HCT116 (cell line): Measurements from ENCODE around the gene RIT2. TPM values are rescaled to one million over a fixed set of nuclear protein-coding genes. Genes with fewer than 3 reads are reported as not detected.

Experiments used
- ATAC-seq: fragments of 200-7000 bp; cut with Tn5 transposase; 2 replicates; pipeline ENCODE4 v1.9.1; 2020; ENCODE audit warnings: mild to moderate bottlenecking, moderate library complexity
- BruUV-seq: library from RNA; stranded (reverse); fragments of 400-500 nt; replicated peaks from 2 replicates; lab custom pipeline; 2021; lab: Mats Ljungman, UMichigan
- CTCF ChIA-PET: fragments of 300-600 bp; sonication (Branson Sonifier 250); formaldehyde crosslinking; loops from one replicate; lab custom pipeline; 2021; ENCODE audit warnings: antibody characterized with exemption; lab: Charles Lee
- POLR2A ChIA-PET: fragments of 300-600, 350-600 bp; sonication (Branson Sonifier 250); formaldehyde crosslinking; loops from one replicate; lab custom pipeline; 2021; ENCODE audit warnings: antibody characterized with exemption; lab: Charles Lee
- RAD21 ChIA-PET, 2 experiments: fragments of 300-600 bp; sonication (Branson Sonifier 250); formaldehyde crosslinking; loops; one replicate each; lab custom pipeline; 2023; ENCODE audit warnings: low total read pairs in 2 of 2; ENCODE audit not compliant: uncharacterized antibody in 2 of 2, unreplicated experiment in 2 of 2, low non-redundant PET in 1 of 2; lab: Charles Lee
- DNase-seq: peaks from one replicate; pipeline ENCODE4 v3.0.0-alpha.2; 2010; ENCODE audit warnings: low read depth, low spot score
- H2AFZ ChIP-seq: fragments of 200-600 bp; shearing (Covaris generic), sonication (generic); 2 replicates; pipeline ENCODE4 v1.6.1; 2017; ENCODE audit warnings: low read depth, mixed run types, mixed read lengths, antibody characterized with exemption, low read length; ENCODE audit not compliant: poor library complexity, severe bottlenecking
- H3K27ac ChIP-seq: 2 replicates; pipeline ENCODE4 v1.5.1; 2012; ENCODE audit warnings: low read depth, low read length
- H3K27me3 ChIP-seq: fragments of 200-600 bp; sonication (generic); 2 replicates; pipeline ENCODE4 v1.6.1; 2016; ENCODE audit warnings: mixed run types, low read length, mixed read lengths; ENCODE audit not compliant: insufficient read depth
- H3K36me3 ChIP-seq, 2 experiments: fragments of 200-500 bp in 1 of 2; fragments of 200-600 bp in 1 of 2; sonication (Bioruptor generic) in 1 of 2; sonication (generic) in 1 of 2; 2 replicates each; pipeline versions ENCODE4 v1.5.1 to v1.6.1; 2014 to 2016; ENCODE audit warnings: low read length in 2 of 2, inconsistent platforms in 1 of 2, mixed read lengths in 1 of 2, mixed run types in 1 of 2; ENCODE audit not compliant: insufficient read depth in 2 of 2, control insufficient read depth in 1 of 2
- H3K4me1 ChIP-seq, 2 experiments: fragments of 200-600 bp in 1 of 2; sonication (generic) in 1 of 2; 2 replicates each; pipeline versions ENCODE4 v1.5.1 to v1.6.1; 2012 to 2017; ENCODE audit warnings: low read length in 2 of 2, inconsistent platforms in 1 of 2, mild to moderate bottlenecking in 1 of 2, mixed read lengths in 1 of 2, mixed run types in 1 of 2, moderate library complexity in 1 of 2; ENCODE audit not compliant: insufficient read depth in 2 of 2, control insufficient read depth in 1 of 2
- H3K4me2 ChIP-seq: fragments of 200-600 bp; sonication (generic); 2 replicates; pipeline ENCODE4 v1.6.1; 2017; ENCODE audit warnings: mixed run types, low read length, mixed read lengths
- H3K4me3 ChIP-seq, 2 experiments: fragments of 200-600 bp in 1 of 2; sonication (generic) in 1 of 2; replicated peaks in 1 of 2; 2 replicates each; pipeline ENCODE4 v1.5.1; 2011 to 2016; ENCODE audit warnings: low read length in 2 of 2, control low read depth in 1 of 2, low read depth in 1 of 2, mild to moderate bottlenecking in 1 of 2, mixed read lengths in 1 of 2, mixed run types in 1 of 2
- H3K79me2 ChIP-seq: fragments of 200-600 bp; sonication (generic); 2 replicates; pipeline ENCODE4 v1.6.1; 2017; ENCODE audit warnings: mild to moderate bottlenecking, mixed run types, low read length, moderate library complexity, mixed read lengths; ENCODE audit not compliant: insufficient read depth
- H3K9ac ChIP-seq: fragments of 200-600 bp; sonication (generic); 2 replicates; pipeline ENCODE4 v1.6.1; 2016; ENCODE audit warnings: low read length, mixed read lengths
- H3K9me2 ChIP-seq: fragments of 200-600 bp; sonication (generic), shearing (Covaris generic); 2 replicates; pipeline ENCODE4 v1.6.1; 2017; ENCODE audit warnings: mixed run types, mild to moderate bottlenecking, moderate library complexity; ENCODE audit not compliant: insufficient read depth
- H3K9me3 ChIP-seq, 2 experiments: fragments of 200-500 bp in 1 of 2; fragments of 200-600 bp in 1 of 2; sonication (Bioruptor generic) in 1 of 2; sonication (generic) in 1 of 2; 2 replicates each; pipeline ENCODE4 v1.6.1; 2014 to 2017; ENCODE audit warnings: low read length in 2 of 2, mixed read lengths in 2 of 2, inconsistent platforms in 1 of 2, low read depth in 1 of 2, mild to moderate bottlenecking in 1 of 2, mixed run types in 1 of 2, moderate library complexity in 1 of 2; ENCODE audit not compliant: control insufficient read depth in 1 of 2, insufficient read depth in 1 of 2
- H4K20me1 ChIP-seq: fragments of 200-600 bp; sonication (generic), shearing (Covaris generic); 2 replicates; pipeline ENCODE4 v1.6.1; 2017; ENCODE audit warnings: mixed run types, mild to moderate bottlenecking, moderate library complexity; ENCODE audit not compliant: insufficient read depth
- ATF3 ChIP-seq: IDR thresholded peaks from 2 replicates; pipeline ENCODE4 v1.6.1; 2012
- CEBPB ChIP-seq: IDR thresholded peaks from 2 replicates; pipeline ENCODE4 v1.6.1; 2012; ENCODE audit warnings: low read depth
- CTCF ChIP-seq, 3 experiments: fragments of 200-600 bp in 1 of 3; sonication (generic) in 1 of 3; IDR thresholded peaks in 2 of 3; conservative IDR thresholded peaks in 1 of 3; 2 replicates each; pipeline ENCODE4 v1.5.1; 2012 to 2017; ENCODE audit warnings: low read depth in 2 of 3, low read length in 2 of 3, antibody characterized with exemption in 1 of 3, borderline replicate concordance in 1 of 3, control low read depth in 1 of 3, mild to moderate bottlenecking in 1 of 3, mixed read lengths in 1 of 3, mixed run types in 1 of 3, moderate library complexity in 1 of 3; ENCODE audit not compliant: insufficient read depth in 1 of 3
- EGR1 ChIP-seq: IDR thresholded peaks from 2 replicates; pipeline ENCODE4 v1.6.1; 2012; ENCODE audit warnings: low read depth
- EZH2 ChIP-seq: fragments of 200-600 bp; sonication (generic); IDR thresholded peaks from 2 replicates; pipeline ENCODE4 v1.6.1; 2017; ENCODE audit warnings: antibody characterized with exemption, mixed run types
- EZH2phosphoT487 ChIP-seq: fragments of 200-600 bp; IDR thresholded peaks from 2 replicates; pipeline ENCODE4 v1.6.1; 2018; ENCODE audit warnings: antibody characterized with exemption, borderline replicate concordance
- FOSL1 ChIP-seq: IDR thresholded peaks from 2 replicates; pipeline ENCODE4 v1.6.1; 2012; ENCODE audit warnings: low read depth
- JUND ChIP-seq: IDR thresholded peaks from 2 replicates; pipeline ENCODE4 v1.6.1; 2012
- MAX ChIP-seq: IDR thresholded peaks from 2 replicates; pipeline ENCODE4 v1.6.1; 2012
- POLR2A ChIP-seq: IDR thresholded peaks from 2 replicates; pipeline ENCODE4 v1.7.0; 2011; ENCODE audit warnings: borderline replicate concordance; ENCODE audit not compliant: insufficient read depth, insufficient read length; ENCODE audit errors: extremely low read depth
- POLR2AphosphoS5 ChIP-seq: IDR thresholded peaks from 2 replicates; pipeline ENCODE4 v1.6.1; 2011; ENCODE audit warnings: mild to moderate bottlenecking, low read depth, low read length, moderate library complexity
- RAD21 ChIP-seq: IDR thresholded peaks from 2 replicates; pipeline ENCODE4 v1.6.1; 2012; ENCODE audit warnings: low read depth, mild to moderate bottlenecking
- REST ChIP-seq: IDR thresholded peaks from 2 replicates; pipeline ENCODE4 v1.6.1; 2012; ENCODE audit warnings: low read depth
- SP1 ChIP-seq: IDR thresholded peaks from 2 replicates; pipeline ENCODE4 v1.6.1; 2012; ENCODE audit warnings: low read depth
- TCF7L2 ChIP-seq: IDR thresholded peaks from 2 replicates; pipeline ENCODE4 v1.7.0; 2011; ENCODE audit warnings: borderline replicate concordance, inconsistent platforms; ENCODE audit not compliant: insufficient read depth, insufficient read length; ENCODE audit errors: extremely low read depth
- YY1 ChIP-seq: IDR thresholded peaks from 2 replicates; pipeline ENCODE4 v1.6.1; 2011; ENCODE audit warnings: low read length, low read depth, moderate library complexity, mild to moderate bottlenecking; ENCODE audit not compliant: insufficient replicate concordance; ENCODE audit errors: extremely low read depth
- ZBTB33 ChIP-seq: IDR thresholded peaks from 2 replicates; pipeline ENCODE4 v1.6.1; 2011; ENCODE audit warnings: mild to moderate bottlenecking, low read length, moderate library complexity; ENCODE audit not compliant: insufficient replicate concordance; ENCODE audit errors: extremely low read depth
- ZNF274 ChIP-seq: fragments of 200-500 bp; sonication (Bioruptor generic); IDR thresholded peaks from 2 replicates; pipeline ENCODE4 v1.6.1; 2014; ENCODE audit warnings: mild to moderate bottlenecking, low read depth, low read length, inconsistent platforms
- intact Hi-C: fragments of 100-400 bp; cut with micrococcal nuclease; formaldehyde crosslinking; loops from 2 replicates; pipeline ENCODE4 v1.10.0; 2022
- total RNA-seq: library from RNA; stranded (reverse); gene quantifications from one replicate; pipeline ENCODE4 v1.2.1, GENCODE V29; 2021; ENCODE audit not compliant: unreplicated experiment

The RIT2 gene
- total RNA-seq, 1 experiment from 2014 or later: not detected

- no peak overlapping the region for H3K9ac ChIP-seq
- H2AFZ ChIP-seq: no peak overlapping the region
- no peaks in the 10 kb centered on the region for H3K27me3 ChIP-seq
- no peak for TF ChIP-seq EGR1
- no peak for TF ChIP-seq MAX
- no peak for TF ChIP-seq REST
- no peak for TF ChIP-seq POLR2A
- no peak for TF ChIP-seq EZH2phosphoT487
- no peak for TF ChIP-seq ZNF274
- TF ChIP-seq TCF7L2: no peak
- no peak for TF ChIP-seq RAD21
- TF ChIP-seq SP1: no peak
- no peak for TF ChIP-seq YY1
- no peak for TF ChIP-seq ZBTB33
- TF ChIP-seq EZH2: no peak
- no peak for TF ChIP-seq FOSL1
- TF ChIP-seq CEBPB: no peak
- no peak for TF ChIP-seq POLR2AphosphoS5
- no peak for TF ChIP-seq ATF3
- no peak for TF ChIP-seq CTCF (IDR thresholded peaks at IDR 0.05 in 2 of 3, conservative IDR thresholded peaks at IDR 0.05 in 1 of 3; ENCODE audit: borderline replicate concordance in 1 of 3, insufficient read depth in 1 of 3, low read depth in 2 of 3, low read length in 2 of 3)
- TF ChIP-seq JUND: no peak
- DNase-seq (no peak), ATAC-seq (no peak)
- POLR2A ChIA-PET: no interaction called here
- no peaks in the 10 kb centered on the region for H4K20me1 ChIP-seq
- no peaks in the 10 kb centered on the region for H3K4me1 ChIP-seq
- no TSS peak for BruUV-seq
- peaks cover 0 to 12% of the 10 kb centered on the region in 2 experiments; a peak in 3 of 4 replicates for H3K9me3 ChIP-seq
- no peak overlapping the region for H3K27ac ChIP-seq
- intact Hi-C loops: no loop called here
- no peaks in the 10 kb centered on the region for H3K79me2 ChIP-seq
- CTCF ChIA-PET: no interaction called here
- RAD21 ChIA-PET: no interaction called here
- H3K4me3 ChIP-seq: no peak overlapping the region
- no peak overlapping the region for H3K4me2 ChIP-seq
- H3K9me2 ChIP-seq: no peaks in the 10 kb centered on the region
- no peaks in the 10 kb centered on the region for H3K36me3 ChIP-seq
Measured at GRCh38 chr18:42736074-42736473, 379.4 kb downstream of the RIT2 start.
